ENCODE measurements around the gene CDPF1. TPM values are rescaled to one million over a fixed set of nuclear protein-coding genes. Genes with fewer than 3 reads are reported as not detected.
"Not testable (repeated sequence)": the region's sequence is repeated elsewhere in the genome, so short reads cannot be mapped to it uniquely, and the experiment has no call there.

Gene CDPF1
- total RNA-seq, 1 donor from 2014 or later = 10.0 TPM

GRCh38 chr22:46201059-46201757 lies 48.9 kb downstream of the CDPF1 start:
- no peak overlapping the region for H3K4me3 Mint-ChIP-seq (ENCODE audit: low read depth)
- peak overlapping the region; percentile 93 for H3K27ac Mint-ChIP-seq
- DNase-seq (ENCODE audit: low spot score, unreplicated experiment) = no peak
- no peaks in the 10 kb centered on the region for H3K27me3 Mint-ChIP-seq
- peaks cover 12% of the 10 kb centered on the region for H3K4me1 Mint-ChIP-seq (ENCODE audit: low read depth)
- H3K9me3 Mint-ChIP-seq (ENCODE audit: low read depth) = peaks cover 3% of the 10 kb centered on the region
- TF ChIP-seq CTCF (IDR thresholded peaks at IDR 0.05; ENCODE audit: unreplicated experiment) = no peak
- H3K36me3 Mint-ChIP-seq (ENCODE audit: insufficient read depth) = peaks cover 34% of the 10 kb centered on the region

GRCh38 chr22:46198806-46199205 lies 51.3 kb downstream of the CDPF1 start:
- H3K36me3 Mint-ChIP-seq (ENCODE audit: insufficient read depth) = peaks cover 18% of the 10 kb centered on the region
- not testable (repeated sequence) for H3K27me3 Mint-ChIP-seq

GRCh38 chr22:46198274-46198673 lies 51.8 kb downstream of the CDPF1 start:
- Mint-ChIP-seq H3K4me1 (ENCODE audit: low read depth) (peaks cover 12% of the 10 kb centered on the region), H3K4me3 (ENCODE audit: low read depth) (no peak overlapping the region), H3K27me3 (no peaks in the 10 kb centered on the region), H3K27ac (no peak overlapping the region), H3K9me3 (ENCODE audit: low read depth) (no peaks in the 10 kb centered on the region), H3K36me3 (ENCODE audit: insufficient read depth) (peaks cover 13% of the 10 kb centered on the region)
- no peak for TF ChIP-seq CTCF (IDR thresholded peaks at IDR 0.05; ENCODE audit: unreplicated experiment)
- DNase-seq (ENCODE audit: low spot score, unreplicated experiment) = no peak

More at GRCh38 chr22:46198806-46199205, 51.3 kb downstream of the CDPF1 start:
- not testable (repeated sequence) for DNase-seq (ENCODE audit: low spot score, unreplicated experiment); H3K9me3 Mint-ChIP-seq (ENCODE audit: low read depth); H3K27ac Mint-ChIP-seq; H3K4me3 Mint-ChIP-seq (ENCODE audit: low read depth)
- peaks cover 12% of the 10 kb centered on the region for H3K4me1 Mint-ChIP-seq (ENCODE audit: low read depth)

GRCh38 chr22:46196278-46196677 lies 53.8 kb downstream of the CDPF1 start:
- H3K27ac Mint-ChIP-seq = no peak overlapping the region
- DNase-seq (ENCODE audit: low spot score, unreplicated experiment) = no peak
- H3K4me1 Mint-ChIP-seq (ENCODE audit: low read depth) = peaks cover 6% of the 10 kb centered on the region
- H3K9me3 Mint-ChIP-seq (ENCODE audit: low read depth) = peaks cover 4% of the 10 kb centered on the region
- H3K36me3 Mint-ChIP-seq (ENCODE audit: insufficient read depth) = peaks cover 18% of the 10 kb centered on the region
- no peak for TF ChIP-seq CTCF (IDR thresholded peaks at IDR 0.05; ENCODE audit: unreplicated experiment)
- H3K27me3 Mint-ChIP-seq = no peaks in the 10 kb centered on the region
- no peak overlapping the region for H3K4me3 Mint-ChIP-seq (ENCODE audit: low read depth)

- no peak for TF ChIP-seq CTCF (IDR thresholded peaks at IDR 0.05; ENCODE audit: unreplicated experiment)
- Mint-ChIP-seq H3K4me3 (ENCODE audit: low read depth) (no peak overlapping the region), H3K27ac (no peak overlapping the region), H3K9me3 (ENCODE audit: low read depth) (peaks cover 4% of the 10 kb centered on the region), H3K27me3 (no peaks in the 10 kb centered on the region), H3K36me3 (ENCODE audit: insufficient read depth) (peaks cover 18% of the 10 kb centered on the region), H3K4me1 (ENCODE audit: low read depth) (peaks cover 3% of the 10 kb centered on the region)
- no peak for DNase-seq (ENCODE audit: low spot score, unreplicated experiment)
Observed at GRCh38 chr22:46195487-46196165, 54.5 kb downstream of the CDPF1 start.

Other genes starting within 250 kb of the CDPF1 start
- 33.5 and 33.6 TPM in 2 replicates for gene PPARA, start 99.8 kb downstream of the CDPF1 start, total RNA-seq
- 0.04 TPM in 1 of 2 replicates, not detected in the other for gene PKDREJ, start 13.1 kb upstream of the CDPF1 start, total RNA-seq
- 43.4 and 47.3 TPM in 2 replicates for gene TTC38, start 17.7 kb upstream of the CDPF1 start, total RNA-seq
- gene GTSE1, start 46.6 kb upstream of the CDPF1 start, total RNA-seq = 24.2 and 25.1 TPM in 2 replicates
- gene TRMU, start 85.4 kb upstream of the CDPF1 start, total RNA-seq = 71.8 and 72.5 TPM in 2 replicates

Measured in progenitor cell of endocrine pancreas (in vitro differentiated cells).